Stimulated activated CD8-positive, alpha-beta memory T cell treated with anti-CD3 and anti-CD28 coated beads, Interleukin-7, amount 100 ng/mL, for 24 hours (primary cell): ENCODE measurements around the gene RHOC.

Experiments
- DNase-seq: peaks from one replicate; pipeline ENCODE4 v3.0.0-alpha.2; 2020; ENCODE audit warnings: low read depth

RHOC gene

DNA sequence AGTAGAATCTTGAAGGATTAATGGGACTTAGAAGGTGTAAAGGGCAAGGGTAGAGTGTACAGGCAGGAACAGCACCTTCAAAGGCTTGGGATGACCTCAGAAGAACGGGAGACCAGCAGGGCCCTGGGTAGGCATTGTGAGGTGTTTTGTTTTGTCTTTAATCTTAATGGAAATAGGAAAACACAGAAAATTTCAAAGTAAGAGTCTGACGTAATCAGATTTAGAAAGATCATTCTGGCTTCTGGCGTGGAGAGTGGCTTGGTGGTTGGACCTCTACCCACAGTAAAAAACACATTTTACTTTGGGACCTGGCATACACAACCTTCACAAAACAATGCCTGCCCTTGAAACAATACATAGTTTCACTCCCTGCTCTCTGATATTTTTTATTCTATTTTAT, 28.3 kb downstream of the RHOC start:
- DNase-seq = no peak

- no peak for DNase-seq
These were observed 29.4 kb downstream of the RHOC start for GRCh38 chr1:112677501-112677900.

- no peak for DNase-seq
These were observed 30.4 kb downstream of the RHOC start for GRCh38 chr1:112676543-112676942.

- no peak for DNase-seq
These were observed 31.1 kb downstream of the RHOC start for GRCh38 chr1:112675728-112676381.

GRCh38 chr1:112674986-112675727, 31.8 kb downstream of the RHOC start:
- DNase-seq = peak; percentile 2

DNA sequence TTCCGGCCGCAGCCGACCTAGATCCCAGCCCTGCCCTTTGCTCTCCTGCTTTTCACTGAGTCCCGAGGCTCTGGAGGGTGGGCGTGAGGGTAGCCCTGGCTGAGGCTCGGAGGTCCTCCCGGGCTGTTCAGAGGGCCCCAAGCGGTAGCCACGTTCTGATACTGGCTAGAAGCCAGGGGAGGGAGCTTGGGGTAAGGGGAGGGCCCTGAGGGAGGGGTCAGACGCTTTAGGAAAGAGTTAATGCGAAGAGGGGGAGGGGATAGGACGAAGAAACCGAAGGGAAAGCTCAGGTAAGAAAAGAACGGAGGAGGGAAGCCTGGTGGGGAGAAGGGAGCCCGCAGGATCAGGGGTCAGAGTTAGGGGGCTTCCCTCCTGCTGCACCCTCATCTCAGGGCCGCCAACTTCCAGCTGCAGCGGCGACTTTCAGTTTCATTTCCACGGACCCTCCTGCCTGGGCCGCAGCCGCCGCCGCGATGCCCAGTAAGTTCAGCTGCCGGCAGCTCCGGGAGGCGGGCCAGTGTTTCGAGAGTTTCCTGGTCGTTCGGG, 32.4 kb downstream of the RHOC start, which contains the start of gene MOV10:
Gene MOV10, plus strand, starts transcription at position 220 of the 546 bp plus-strand sequence. Its CDS starts 254 bp downstream, at position 474.
- DNase-seq = peak; percentile 7

- DNase-seq = no peak
These were observed 33.1 kb downstream of the RHOC start for GRCh38 chr1:112673592-112674439.

DNA sequence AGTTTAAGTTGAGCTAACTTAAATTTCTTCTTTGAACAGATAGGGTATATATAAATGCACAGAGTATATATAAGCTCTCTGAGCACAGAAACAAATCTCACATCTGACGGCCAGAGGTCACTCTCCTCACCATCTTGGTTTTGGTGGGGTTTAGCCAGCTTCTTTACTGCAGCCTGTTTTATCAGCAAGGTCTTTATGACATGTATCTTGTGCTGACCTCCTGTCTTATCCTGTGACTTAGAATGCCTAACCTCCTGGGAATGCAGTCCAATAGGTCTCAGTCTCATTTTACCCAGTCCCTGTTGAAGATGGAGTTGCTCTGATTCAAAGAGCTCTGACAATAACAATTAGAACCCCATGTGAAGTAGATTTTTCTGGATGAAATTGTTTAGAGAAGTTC, 34.1 kb downstream of the RHOC start:
- no peak for DNase-seq

DNA sequence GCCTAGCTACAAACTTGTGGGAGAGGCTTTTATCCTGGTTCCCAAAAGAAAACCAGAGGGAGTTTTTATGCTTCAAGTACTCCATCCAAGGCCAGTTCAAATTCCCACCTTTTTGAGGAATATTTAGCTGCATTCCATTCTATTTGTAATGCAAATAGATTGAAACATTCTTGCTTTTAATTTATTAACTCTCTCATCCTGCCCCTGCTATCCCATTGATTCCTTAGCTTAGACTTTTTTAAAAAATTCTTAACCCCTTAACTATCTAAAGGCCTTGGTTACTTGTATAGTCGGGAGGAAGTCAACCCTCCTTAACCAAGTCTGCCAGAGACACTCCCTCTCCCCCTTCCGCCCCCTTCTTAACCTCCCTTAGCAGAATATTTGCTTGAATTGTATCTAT, 34.9 kb downstream of the RHOC start:
- no peak for DNase-seq

DNA sequence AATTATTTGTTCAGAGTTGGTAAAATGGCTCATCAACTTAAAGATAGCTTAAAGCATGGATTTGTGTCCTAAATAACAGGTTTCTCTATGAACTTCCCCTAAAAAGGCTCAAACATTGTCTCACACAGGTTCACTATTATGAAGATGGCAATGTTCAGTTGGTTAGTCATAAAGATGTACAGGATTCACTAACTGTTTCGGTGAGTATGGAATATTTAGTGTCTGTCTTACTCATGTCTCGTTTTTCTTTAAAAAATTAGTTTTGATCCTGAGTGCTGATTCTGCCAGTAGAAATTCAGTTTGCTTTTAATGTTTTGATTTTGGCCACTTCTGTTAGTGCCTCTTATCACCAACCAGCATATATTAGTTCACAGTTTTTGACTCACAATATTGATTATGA, 40.0 kb downstream of the RHOC start:
- no peak for DNase-seq

GRCh38 chr1:112665857-112666256, 41.1 kb downstream of the RHOC start:
- DNase-seq = no peak

- DNase-seq = no peak
These were observed 55.7 kb downstream of the RHOC start for GRCh38 chr1:112651205-112651604.
